ENCODE results near the gene ZNF33A. TPM values are rescaled to one million over a fixed set of nuclear protein-coding genes. Genes with fewer than 3 reads are reported as not detected.

Gene ZNF33A
- total RNA-seq, result 18.9 TPM

GRCh38 chr10:38010119-38010903, at the start of gene ZNF33A:
Gene ZNF33A (plus strand): TSS chr10:38010675. CDS start chr10:38012342, 1,667 bp downstream.
- intact Hi-C loops (cut with DNase I), result loop anchor here (2.0 kb wide), 1 partner anchor 34 kb away; the partner anchor contains the start of gene ZNF25

GRCh38 chr10:37965006-37965405, 45.5 kb upstream of the ZNF33A start:
- Histone ChIP-seq H3K27ac (no peak overlapping the region), H3K4me1 (no peaks in the 10 kb centered on the region), H3K9me3 (no peaks in the 10 kb centered on the region), H3K4me3 (no peak overlapping the region), H3K27me3 (no peaks in the 10 kb centered on the region), H3K36me3 (peaks cover 0 to 30% of the 10 kb centered on the region in 2 donors)
- DNase-seq (ENCODE audit: extremely low spot score in 2 of 2), result no peak
- TF ChIP-seq POLR2AphosphoS5 (IDR thresholded peaks at IDR 0.05; ENCODE audit: insufficient read depth in 1 of 2, low read depth in 1 of 2) (no peak), POLR2A (IDR thresholded peaks at IDR 0.05) (no peak), CTCF (IDR thresholded peaks at IDR 0.05) (no peak)
- intact Hi-C loops (cut with DNase I), result no loop called here

More at GRCh38 chr10:38010119-38010903, at the start of gene ZNF33A:
- Histone ChIP-seq H3K27ac (peak within 1 kb of the TSS; percentile 98), H3K36me3 (peaks cover 0 to 7% of the 10 kb centered on the region in 2 donors), H3K4me1 (peaks cover 18% of the 10 kb centered on the region), H3K9me3 (no peaks in the 10 kb centered on the region), H3K27me3 (no peaks in the 10 kb centered on the region), H3K4me3 (peak within 1 kb of the TSS; percentile 79 to 80)
- TF ChIP-seq POLR2AphosphoS5 (IDR thresholded peaks at IDR 0.05; ENCODE audit: insufficient read depth in 1 of 2, low read depth in 1 of 2) (peak; percentile 71 to 82), POLR2A (IDR thresholded peaks at IDR 0.05) (peak in 1 of 2 donors; percentile 35), CTCF (IDR thresholded peaks at IDR 0.05) (peak in 1 of 3 experiments; percentile 6)
- DNase-seq (ENCODE audit: extremely low spot score in 2 of 2), result peak; percentile 96 to 97

- H3K27me3 ChIP-seq, result no peaks in the 10 kb centered on the region
- H3K4me3 ChIP-seq, result no peak overlapping the region
- TF ChIP-seq CTCF (IDR thresholded peaks at IDR 0.05) (no peak), POLR2AphosphoS5 (IDR thresholded peaks at IDR 0.05; ENCODE audit: insufficient read depth in 1 of 2, low read depth in 1 of 2) (no peak), POLR2A (IDR thresholded peaks at IDR 0.05) (no peak)
- peaks cover 0 to 30% of the 10 kb centered on the region in 2 donors for H3K36me3 ChIP-seq
- DNase-seq (ENCODE audit: extremely low spot score in 2 of 2), result no peak
- intact Hi-C loops (cut with DNase I), result loop anchor here (10.0 kb wide), 1 partner anchor 122 kb away; the partner anchor contains the start of gene ZNF37A
- H3K27ac ChIP-seq, result no peak overlapping the region
- peaks cover 12% of the 10 kb centered on the region for H3K4me1 ChIP-seq
- H3K9me3 ChIP-seq, result no peaks in the 10 kb centered on the region
These were observed 38.1 kb upstream of the ZNF33A start for GRCh38 chr10:37972396-37972795.

- Histone ChIP-seq H3K4me1 (peaks cover 12% of the 10 kb centered on the region), H3K4me3 (peak overlapping the region; percentile 63 to 77), H3K9me3 (no peaks in the 10 kb centered on the region), H3K36me3 (peaks cover 0 to 7% of the 10 kb centered on the region in 2 donors), H3K27me3 (no peaks in the 10 kb centered on the region), H3K27ac (peak overlapping the region; percentile 96)
- DNase-seq (ENCODE audit: extremely low spot score in 2 of 2), result no peak
- intact Hi-C loops (cut with DNase I), result loop anchor here (10.0 kb wide), 1 partner anchor 119 kb away; the partner anchor contains the start of gene ZNF37A
- TF ChIP-seq CTCF (IDR thresholded peaks at IDR 0.05) (no peak), POLR2AphosphoS5 (IDR thresholded peaks at IDR 0.05; ENCODE audit: insufficient read depth in 1 of 2, low read depth in 1 of 2) (no peak), POLR2A (IDR thresholded peaks at IDR 0.05) (no peak)
These were observed 35.0 kb upstream of the ZNF33A start for GRCh38 chr10:37975401-37975991.
